Measurements from ENCODE around the gene MYO18A.

- TF ChIP-seq CTCF (IDR thresholded peaks at IDR 0.05 in 4 of 5, conservative IDR thresholded peaks at IDR 0.05 in 1 of 5) (no peak), POLR2A (IDR thresholded peaks at IDR 0.05) (no peak)
These were observed 39.3 kb downstream of the MYO18A start for GRCh38 chr17:29140631-29141513.

Measured in gastrocnemius medialis (tissue), 4 donors.